A673 (cell line): ENCODE measurements around the gene PLD2.

Experiments used
- EZH2 ChIP-seq: fragments of 200-600 bp; sonication (generic); IDR thresholded peaks from 2 replicates; pipeline ENCODE4 v1.6.1; 2017; ENCODE audit warnings: borderline replicate concordance, low read depth, mild to moderate bottlenecking, mixed read lengths, antibody characterized with exemption, low read length; ENCODE audit not compliant: poor library complexity, severe bottlenecking
- TF ChIP-seq, protein P1 (sequence below): fragments of 300-800, 200-600 bp; sonication (generic); conservative IDR thresholded peaks from 2 replicates; pipeline ENCODE4 v1.5.1; 2017; ENCODE audit warnings: low read depth, mild to moderate bottlenecking, antibody characterized with exemption, low read length, moderate library complexity, mixed read lengths

- no peak for TF ChIP-seq EZH2
- TF ChIP-seq, protein P1, sequence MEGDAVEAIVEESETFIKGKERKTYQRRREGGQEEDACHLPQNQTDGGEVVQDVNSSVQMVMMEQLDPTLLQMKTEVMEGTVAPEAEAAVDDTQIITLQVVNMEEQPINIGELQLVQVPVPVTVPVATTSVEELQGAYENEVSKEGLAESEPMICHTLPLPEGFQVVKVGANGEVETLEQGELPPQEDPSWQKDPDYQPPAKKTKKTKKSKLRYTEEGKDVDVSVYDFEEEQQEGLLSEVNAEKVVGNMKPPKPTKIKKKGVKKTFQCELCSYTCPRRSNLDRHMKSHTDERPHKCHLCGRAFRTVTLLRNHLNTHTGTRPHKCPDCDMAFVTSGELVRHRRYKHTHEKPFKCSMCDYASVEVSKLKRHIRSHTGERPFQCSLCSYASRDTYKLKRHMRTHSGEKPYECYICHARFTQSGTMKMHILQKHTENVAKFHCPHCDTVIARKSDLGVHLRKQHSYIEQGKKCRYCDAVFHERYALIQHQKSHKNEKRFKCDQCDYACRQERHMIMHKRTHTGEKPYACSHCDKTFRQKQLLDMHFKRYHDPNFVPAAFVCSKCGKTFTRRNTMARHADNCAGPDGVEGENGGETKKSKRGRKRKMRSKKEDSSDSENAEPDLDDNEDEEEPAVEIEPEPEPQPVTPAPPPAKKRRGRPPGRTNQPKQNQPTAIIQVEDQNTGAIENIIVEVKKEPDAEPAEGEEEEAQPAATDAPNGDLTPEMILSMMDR: no peak
Measured at GRCh38 chr17:4842376-4842775, 35.4 kb downstream of the PLD2 start.
